Activated CD4-positive, alpha-beta memory T cell treated with anti-CD3 and anti-CD28 coated beads, Interleukin-2, amount 10 ng/mL, durations not matched to agents 7 days and 5 days (primary cell): ENCODE data around the gene WDR1. TPM values are rescaled to one million over a fixed set of nuclear protein-coding genes. Genes with fewer than 3 reads are reported as not detected.

Source experiments
- CTCF ChIA-PET: fragments of 350-600 bp; sonication (Branson Sonifier 250); formaldehyde crosslinking; loops from one replicate; lab custom pipeline; 2021; ENCODE audit warnings: antibody characterized with exemption, inconsistent platforms; lab: Charles Lee
- POLR2A ChIA-PET: fragments of 350-600 bp; sonication (Branson Sonifier 250); formaldehyde crosslinking; loops from one replicate; lab custom pipeline; 2021; ENCODE audit warnings: antibody characterized with exemption; lab: Charles Lee
- DNase-seq: peaks from one replicate; pipeline ENCODE4 v3.0.0-alpha.2; 2020
- H3K27ac Mint-ChIP-seq: one replicate; pipeline ENCODE4 v1.8.0; 2021; ENCODE audit warnings: mild to moderate bottlenecking, mixed read lengths
- H3K27me3 Mint-ChIP-seq: one replicate; pipeline ENCODE4 v1.8.0; 2021; ENCODE audit warnings: mixed read lengths
- H3K36me3 Mint-ChIP-seq: one replicate; pipeline ENCODE4 v1.8.0; 2021; ENCODE audit warnings: low read depth, mixed read lengths
- H3K4me1 Mint-ChIP-seq: one replicate; pipeline ENCODE4 v1.8.0; 2021; ENCODE audit warnings: mixed read lengths
- H3K4me3 Mint-ChIP-seq: one replicate; pipeline ENCODE4 v1.8.0; 2021; ENCODE audit warnings: mild to moderate bottlenecking, mixed read lengths
- H3K9me3 Mint-ChIP-seq: one replicate; pipeline ENCODE4 v1.8.0; 2021; ENCODE audit warnings: mixed read lengths
- total RNA-seq, 2 experiments: library from RNA; stranded (reverse); gene quantifications; one replicate each; pipeline ENCODE4 v1.2.3, GENCODE V29; 2021

The WDR1 gene
- total RNA-seq, 2 experiments from 2014 or later: 463 to 465 TPM

- peaks cover 21% of the 10 kb centered on the region for H3K4me1 Mint-ChIP-seq
- ChIA-PET POLR2A (interaction anchor here (0.8 to 1.1 kb wide), 2 partner anchors 13 to 85 kb away, joined by 3 read pairs; no protein-coding TSS in a partner anchor), CTCF (interaction anchor here (1.3 to 1.7 kb wide), 3 partner anchors 8 to 329 kb away, joined by 3 to 4 read pairs (median 4); no protein-coding TSS in a partner anchor)
- H3K36me3 Mint-ChIP-seq: no peaks in the 10 kb centered on the region
- DNase-seq: no peak
- no peaks in the 10 kb centered on the region for H3K9me3 Mint-ChIP-seq
- H3K27ac Mint-ChIP-seq: no peak overlapping the region
- H3K27me3 Mint-ChIP-seq: peaks cover 6% of the 10 kb centered on the region
- no peak overlapping the region for H3K4me3 Mint-ChIP-seq
Observed at GRCh38 chr4:10031668-10032590, 84.7 kb downstream of the WDR1 start.

- Mint-ChIP-seq H3K9me3 (no peaks in the 10 kb centered on the region), H3K4me3 (no peak overlapping the region), H3K36me3 (no peaks in the 10 kb centered on the region), H3K27me3 (peaks cover 6% of the 10 kb centered on the region), H3K27ac (no peak overlapping the region), H3K4me1 (peaks cover 21% of the 10 kb centered on the region)
- no peak for DNase-seq
- ChIA-PET CTCF (interaction anchor here (1.0 to 1.7 kb wide), 2 partner anchors 11 to 18 kb away, joined by 3 to 4 read pairs; no protein-coding TSS in a partner anchor), POLR2A (interaction anchor here (1.1 kb wide), 1 partner anchor 12 kb away, joined by 3 read pairs; no protein-coding TSS in a partner anchor)
Observed at GRCh38 chr4:10030972-10031667, 85.5 kb downstream of the WDR1 start.

- H3K27me3 Mint-ChIP-seq: peaks cover 9% of the 10 kb centered on the region
- no peak overlapping the region for H3K27ac Mint-ChIP-seq
- ChIA-PET CTCF (interaction anchor here (0.6 kb wide), 1 partner anchor 12 kb away, joined by 3 read pairs; no protein-coding TSS in a partner anchor), POLR2A (interaction anchor here (0.6 kb wide), 1 partner anchor 10 kb away, joined by 3 read pairs; no protein-coding TSS in a partner anchor)
- H3K9me3 Mint-ChIP-seq: no peaks in the 10 kb centered on the region
- peaks cover 21% of the 10 kb centered on the region for H3K4me1 Mint-ChIP-seq
- no peak for DNase-seq
- no peaks in the 10 kb centered on the region for H3K36me3 Mint-ChIP-seq
- H3K4me3 Mint-ChIP-seq: no peak overlapping the region
Observed at GRCh38 chr4:10029403-10029802, 87.2 kb downstream of the WDR1 start.

GRCh38 chr4:10028910-10029309 lies 87.7 kb downstream of the WDR1 start:
- H3K9me3 Mint-ChIP-seq: no peaks in the 10 kb centered on the region
- no peak for DNase-seq
- peaks cover 12% of the 10 kb centered on the region for H3K27me3 Mint-ChIP-seq
- no peak overlapping the region for H3K4me3 Mint-ChIP-seq
- ChIA-PET CTCF (interaction anchor here (0.6 kb wide), 1 partner anchor 11 kb away, joined by 3 read pairs; no protein-coding TSS in a partner anchor), POLR2A (interaction anchor here (0.6 kb wide), 1 partner anchor 10 kb away, joined by 3 read pairs; no protein-coding TSS in a partner anchor)
- H3K4me1 Mint-ChIP-seq: peaks cover 19% of the 10 kb centered on the region
- no peak overlapping the region for H3K27ac Mint-ChIP-seq
- H3K36me3 Mint-ChIP-seq: no peaks in the 10 kb centered on the region

GRCh38 chr4:10026485-10026884 lies 90.1 kb downstream of the WDR1 start:
- Mint-ChIP-seq H3K27me3 (peaks cover 13% of the 10 kb centered on the region), H3K9me3 (no peaks in the 10 kb centered on the region), H3K4me1 (no peaks in the 10 kb centered on the region), H3K27ac (no peak overlapping the region), H3K4me3 (no peak overlapping the region), H3K36me3 (no peaks in the 10 kb centered on the region)
- DNase-seq: no peak
- CTCF ChIA-PET: interaction anchor here (1.3 kb wide), 1 partner anchor 322 kb away, joined by 3 read pairs; no protein-coding TSS in a partner anchor
- POLR2A ChIA-PET: no interaction called here

- H3K27ac Mint-ChIP-seq: no peak overlapping the region
- H3K36me3 Mint-ChIP-seq: no peaks in the 10 kb centered on the region
- H3K4me1 Mint-ChIP-seq: no peaks in the 10 kb centered on the region
- ChIA-PET CTCF (interaction anchor here (1.3 to 3.5 kb wide), 2 partner anchors 10 to 321 kb away, joined by 3 to 14 read pairs; no protein-coding TSS in a partner anchor), POLR2A (no interaction called here)
- H3K4me3 Mint-ChIP-seq: no peak overlapping the region
- no peaks in the 10 kb centered on the region for H3K9me3 Mint-ChIP-seq
- no peak for DNase-seq
- peaks cover 13% of the 10 kb centered on the region for H3K27me3 Mint-ChIP-seq
Observed at GRCh38 chr4:10025230-10025806, 91.3 kb downstream of the WDR1 start.

Other genes starting within 250 kb of the WDR1 start
- gene SLC2A9, start 95.3 kb downstream of the WDR1 start, total RNA-seq: under 1 TPM; 0.55 to 0.83 TPM